Fibroblast of lung (primary cell): ENCODE data around the gene ULK3. TPM values are rescaled to one million over a fixed set of nuclear protein-coding genes. Genes with fewer than 3 reads are reported as not detected.

Experiments used
- DNase-seq, 2 donors: peaks; one replicate each; pipeline versions ENCODE4 v3.0.0 to v3.0.0-alpha.2; 2010; ENCODE audit warnings: low read depth in 2 of 2
- H2AFZ ChIP-seq: 2 replicates; pipeline ENCODE4 v1.5.1; 2012; ENCODE audit warnings: low read length, control low read depth, inconsistent platforms
- H3K27ac ChIP-seq: 2 replicates; pipeline ENCODE4 v1.5.1; 2011; ENCODE audit warnings: low read length, control low read depth; ENCODE audit not compliant: insufficient read depth
- H3K27me3 ChIP-seq: 2 replicates; pipeline ENCODE4 v1.5.1; 2011; ENCODE audit warnings: mild to moderate bottlenecking, low read length; ENCODE audit not compliant: control insufficient read depth, insufficient read depth
- H3K36me3 ChIP-seq: 2 replicates; pipeline ENCODE4 v1.5.1; 2011; ENCODE audit warnings: low read length; ENCODE audit not compliant: control insufficient read depth, insufficient read depth
- H3K4me1 ChIP-seq: 2 replicates; pipeline ENCODE4 v1.5.1; 2011; ENCODE audit warnings: low read length; ENCODE audit not compliant: control insufficient read depth, insufficient read depth; ENCODE audit errors: extremely low read depth
- H3K4me2 ChIP-seq: 2 replicates; pipeline ENCODE4 v1.5.1; 2011; ENCODE audit warnings: low read length, control low read depth; ENCODE audit not compliant: insufficient read depth; ENCODE audit errors: extremely low read depth
- H3K4me3 ChIP-seq, 4 experiments: fragments of 200-600 bp in 1 of 4; sonication (generic) in 1 of 4; replicated peaks in 1 of 4; 2 replicates each; pipeline ENCODE4 v1.5.1; 2011 to 2016; ENCODE audit warnings: low read length in 4 of 4, low read depth in 3 of 4, mild to moderate bottlenecking in 3 of 4, control low read depth in 2 of 4, inconsistent platforms in 1 of 4, mixed read lengths in 1 of 4; ENCODE audit not compliant: insufficient read depth in 1 of 4; ENCODE audit errors: control extremely low read depth in 1 of 4
- H3K79me2 ChIP-seq: 2 replicates; pipeline ENCODE4 v1.5.1; 2012; ENCODE audit warnings: mild to moderate bottlenecking, low read length, inconsistent platforms; ENCODE audit not compliant: control insufficient read depth, insufficient read depth
- H3K9ac ChIP-seq: 2 replicates; pipeline ENCODE4 v1.5.1; 2011; ENCODE audit warnings: mild to moderate bottlenecking, low read length, control low read depth; ENCODE audit not compliant: insufficient read depth
- H3K9me3 ChIP-seq: 2 replicates; pipeline ENCODE4 v1.5.1; 2012; ENCODE audit warnings: low read depth, low read length; ENCODE audit not compliant: control insufficient read depth, insufficient read depth
- H4K20me1 ChIP-seq: 2 replicates; pipeline ENCODE4 v1.5.1; 2011; ENCODE audit warnings: low read length; ENCODE audit not compliant: control insufficient read depth, insufficient read depth; ENCODE audit errors: extremely low read depth
- EZH2 ChIP-seq: IDR thresholded peaks from 2 replicates; pipeline ENCODE4 v1.5.1; 2012; ENCODE audit warnings: low read length, control low read depth, mild to moderate bottlenecking; ENCODE audit errors: missing control alignments
- polyA plus RNA-seq, 2 donors: library from polyadenylated mRNA; depleted of rRNA in 1 of 2; stranded (reverse) in 1 of 2; unstranded in 1 of 2; fragments of >200 nt; gene quantifications; 2 replicates each; pipeline ENCODE4 v1.2.1, GENCODE V29; 2011 to 2012; ENCODE audit warnings: missing spikeins in 1 of 2
- total RNA-seq: library from RNA; depleted of rRNA; stranded (reverse); fragments of >200 nt; gene quantifications from 2 replicates; pipeline ENCODE4 v1.2.1, GENCODE V29; 2014
- TF ChIP-seq, protein P1 (sequence below), 2 donors: IDR thresholded peaks in 1 of 2; conservative IDR thresholded peaks in 1 of 2; 1 replicate in 1 of 2; 2 replicates in 1 of 2; pipeline ENCODE4 v1.5.1; 2011 to 2012; ENCODE audit warnings: low read length in 2 of 2, control low read depth in 1 of 2, inconsistent platforms in 1 of 2, low read depth in 1 of 2, mild to moderate bottlenecking in 1 of 2

Gene ULK3
- total and polyA plus RNA-seq, 2 donors (not counting 1 experiment from before 2014, with no cell fraction given) = 8.8 to 11.4 TPM

DNA sequence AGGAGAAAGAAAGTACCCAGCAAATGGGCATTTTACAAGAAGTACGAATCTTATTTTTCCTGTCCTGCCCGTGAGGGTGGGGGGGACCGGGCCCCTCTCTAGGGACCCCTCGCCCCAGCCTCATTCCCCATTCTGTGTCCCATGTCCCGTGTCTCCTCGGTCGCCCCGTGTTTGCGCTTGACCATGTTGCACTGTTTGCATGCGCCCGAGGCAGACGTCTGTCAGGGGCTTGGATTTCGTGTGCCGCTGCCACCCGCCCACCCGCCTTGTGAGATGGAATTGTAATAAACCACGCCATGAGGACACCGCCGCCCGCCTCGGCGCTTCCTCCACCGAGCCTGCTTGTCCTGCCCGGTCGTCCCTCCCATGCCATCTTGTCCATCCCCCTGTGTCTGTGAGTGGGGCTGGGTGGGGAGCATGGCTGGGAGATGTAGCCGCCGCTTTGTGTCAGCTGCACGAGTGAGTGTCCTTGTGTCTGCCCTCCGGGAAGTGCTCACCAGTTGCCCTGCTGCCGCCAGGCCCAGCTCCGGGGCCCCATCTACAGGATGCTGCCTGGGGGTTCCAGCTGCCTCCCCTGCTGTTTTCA is 40.0 kb downstream of the ULK3 start:
- H3K4me1 ChIP-seq = peaks cover 3% of the 10 kb centered on the region
- H4K20me1 ChIP-seq = no peaks in the 10 kb centered on the region
- no peaks in the 10 kb centered on the region for H3K27me3 ChIP-seq
- H3K27ac ChIP-seq = no peak overlapping the region
- H3K4me2 ChIP-seq = no peak overlapping the region
- DNase-seq = no peak
- H3K9me3 ChIP-seq = no peaks in the 10 kb centered on the region
- no peak overlapping the region for H3K9ac ChIP-seq
- peaks cover 26% of the 10 kb centered on the region for H3K36me3 ChIP-seq
- no peak for TF ChIP-seq EZH2
- TF ChIP-seq, protein P1, sequence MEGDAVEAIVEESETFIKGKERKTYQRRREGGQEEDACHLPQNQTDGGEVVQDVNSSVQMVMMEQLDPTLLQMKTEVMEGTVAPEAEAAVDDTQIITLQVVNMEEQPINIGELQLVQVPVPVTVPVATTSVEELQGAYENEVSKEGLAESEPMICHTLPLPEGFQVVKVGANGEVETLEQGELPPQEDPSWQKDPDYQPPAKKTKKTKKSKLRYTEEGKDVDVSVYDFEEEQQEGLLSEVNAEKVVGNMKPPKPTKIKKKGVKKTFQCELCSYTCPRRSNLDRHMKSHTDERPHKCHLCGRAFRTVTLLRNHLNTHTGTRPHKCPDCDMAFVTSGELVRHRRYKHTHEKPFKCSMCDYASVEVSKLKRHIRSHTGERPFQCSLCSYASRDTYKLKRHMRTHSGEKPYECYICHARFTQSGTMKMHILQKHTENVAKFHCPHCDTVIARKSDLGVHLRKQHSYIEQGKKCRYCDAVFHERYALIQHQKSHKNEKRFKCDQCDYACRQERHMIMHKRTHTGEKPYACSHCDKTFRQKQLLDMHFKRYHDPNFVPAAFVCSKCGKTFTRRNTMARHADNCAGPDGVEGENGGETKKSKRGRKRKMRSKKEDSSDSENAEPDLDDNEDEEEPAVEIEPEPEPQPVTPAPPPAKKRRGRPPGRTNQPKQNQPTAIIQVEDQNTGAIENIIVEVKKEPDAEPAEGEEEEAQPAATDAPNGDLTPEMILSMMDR (conservative IDR thresholded peaks at IDR 0.05 in 1 of 2, IDR thresholded peaks at IDR 0.05 in 1 of 2; ENCODE audit: low read depth in 1 of 2, low read length in 2 of 2) = no peak
- no peak overlapping the region for H2AFZ ChIP-seq
- peaks cover 2% of the 10 kb centered on the region for H3K79me2 ChIP-seq
- H3K4me3 ChIP-seq = no peak overlapping the region

DNA sequence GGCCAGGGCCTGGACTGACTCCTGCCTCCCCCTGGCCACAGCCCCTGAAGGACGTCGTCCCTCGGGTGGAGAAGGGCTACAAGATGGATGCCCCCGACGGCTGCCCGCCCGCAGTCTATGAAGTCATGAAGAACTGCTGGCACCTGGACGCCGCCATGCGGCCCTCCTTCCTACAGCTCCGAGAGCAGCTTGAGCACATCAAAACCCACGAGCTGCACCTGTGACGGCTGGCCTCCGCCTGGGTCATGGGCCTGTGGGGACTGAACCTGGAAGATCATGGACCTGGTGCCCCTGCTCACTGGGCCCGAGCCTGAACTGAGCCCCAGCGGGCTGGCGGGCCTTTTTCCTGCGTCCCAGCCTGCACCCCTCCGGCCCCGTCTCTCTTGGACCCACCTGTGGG is 40.7 kb downstream of the ULK3 start:
- H4K20me1 ChIP-seq = no peaks in the 10 kb centered on the region
- TF ChIP-seq, protein P1 (conservative IDR thresholded peaks at IDR 0.05 in 1 of 2, IDR thresholded peaks at IDR 0.05 in 1 of 2; ENCODE audit: low read depth in 1 of 2, low read length in 2 of 2) = no peak
- TF ChIP-seq EZH2 = no peak
- H3K9ac ChIP-seq = no peak overlapping the region
- no peak overlapping the region for H3K4me3 ChIP-seq
- no peak for DNase-seq
- peaks cover 3% of the 10 kb centered on the region for H3K4me1 ChIP-seq
- no peaks in the 10 kb centered on the region for H3K27me3 ChIP-seq
- no peak overlapping the region for H2AFZ ChIP-seq
- peaks cover 4% of the 10 kb centered on the region for H3K79me2 ChIP-seq
- H3K4me2 ChIP-seq = no peak overlapping the region
- peaks cover 26% of the 10 kb centered on the region for H3K36me3 ChIP-seq
- no peak overlapping the region for H3K27ac ChIP-seq
- H3K9me3 ChIP-seq = no peaks in the 10 kb centered on the region

DNA sequence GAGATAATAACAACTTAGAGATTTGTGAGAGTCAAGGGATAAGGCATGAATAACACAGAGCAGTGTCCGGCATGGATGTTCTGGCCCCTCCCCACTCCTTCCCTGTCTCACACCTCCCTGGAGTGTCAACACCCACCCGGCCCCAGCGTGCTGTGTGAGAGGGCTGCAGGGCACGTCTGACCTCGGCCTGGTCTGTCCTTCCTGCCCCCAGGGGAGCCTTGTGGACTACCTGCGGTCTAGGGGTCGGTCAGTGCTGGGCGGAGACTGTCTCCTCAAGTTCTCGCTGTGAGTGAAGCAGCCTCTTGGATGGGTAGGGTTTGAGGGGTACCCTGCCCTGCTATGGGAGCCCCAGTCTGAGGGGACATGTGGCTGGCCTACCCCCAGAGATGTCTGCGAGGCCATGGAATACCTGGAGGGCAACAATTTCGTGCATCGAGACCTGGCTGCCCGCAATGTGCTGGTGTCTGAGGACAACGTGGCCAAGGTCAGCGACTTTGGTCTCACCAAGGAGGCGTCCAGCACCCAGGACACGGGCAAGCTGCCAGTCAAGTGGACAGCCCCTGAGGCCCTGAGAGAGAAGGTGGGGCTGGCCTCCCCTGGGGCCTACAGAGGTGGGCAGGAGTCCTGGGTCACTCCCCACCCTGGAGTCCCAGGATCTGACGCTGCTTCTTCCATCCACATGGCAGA is 41.5 kb downstream of the ULK3 start:
- TF ChIP-seq, protein P1 (conservative IDR thresholded peaks at IDR 0.05 in 1 of 2, IDR thresholded peaks at IDR 0.05 in 1 of 2; ENCODE audit: low read depth in 1 of 2, low read length in 2 of 2) = no peak
- no peak for TF ChIP-seq EZH2
- Histone ChIP-seq H3K4me3 (no peak overlapping the region), H3K27me3 (no peaks in the 10 kb centered on the region), H3K36me3 (peaks cover 26% of the 10 kb centered on the region), H3K4me2 (no peak overlapping the region), H3K9ac (no peak overlapping the region), H4K20me1 (no peaks in the 10 kb centered on the region), H3K9me3 (no peaks in the 10 kb centered on the region), H3K4me1 (peaks cover 3% of the 10 kb centered on the region), H2AFZ (no peak overlapping the region), H3K79me2 (peaks cover 6% of the 10 kb centered on the region), H3K27ac (no peak overlapping the region)
- DNase-seq = no peak
